ENCODE data around the gene SHANK1.

The SHANK1 gene

DNA sequence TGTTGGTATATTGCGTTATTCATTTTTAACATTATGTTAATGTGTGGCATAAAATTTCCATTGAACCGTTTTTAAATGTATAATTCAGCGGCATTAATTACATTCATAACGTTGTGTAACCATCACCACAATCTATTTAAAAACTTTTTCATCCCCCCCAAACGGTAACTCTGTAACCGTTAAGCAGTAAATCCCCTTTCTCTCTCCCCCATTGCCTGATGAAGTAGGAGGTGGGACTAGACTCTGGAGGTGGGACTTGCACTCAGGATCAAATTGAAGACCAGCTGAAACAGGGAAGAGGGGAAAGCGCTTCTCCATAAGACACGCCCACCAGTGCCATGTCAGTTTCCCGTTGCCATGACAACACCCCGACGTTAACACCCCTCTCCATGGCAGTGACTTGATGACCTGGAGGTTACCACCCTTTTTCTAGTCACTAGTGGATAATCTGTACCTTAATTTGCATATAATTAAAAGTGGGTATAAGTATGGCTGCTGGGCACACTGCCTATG, 20.4 kb upstream of the SHANK1 start:
- H3K4me3 ChIP-seq (ENCODE audit: low read depth, low read length), result no peak overlapping the region
- TF ChIP-seq REPIN1 (tag by site-specific recombination; IDR thresholded peaks at IDR 0.05; ENCODE audit: low read depth) (no peak), ZNF37A (tag by site-specific recombination; IDR thresholded peaks at IDR 0.05) (no peak), ZNF677 (tag by site-specific recombination; IDR thresholded peaks at IDR 0.05) (no peak), ZNF175 (tag by site-specific recombination; IDR thresholded peaks at IDR 0.05) (no peak), ZNF133 (tag by site-specific recombination; IDR thresholded peaks at IDR 0.05) (no peak), ZBTB48 (tag by site-specific recombination; IDR thresholded peaks at IDR 0.05) (no peak), ZNF394 (tag by site-specific recombination; IDR thresholded peaks at IDR 0.05; ENCODE audit: borderline replicate concordance) (no peak), ZSCAN30 (tag by site-specific recombination; IDR thresholded peaks at IDR 0.05) (no peak)
- TF ChIP-seq, protein P1, sequence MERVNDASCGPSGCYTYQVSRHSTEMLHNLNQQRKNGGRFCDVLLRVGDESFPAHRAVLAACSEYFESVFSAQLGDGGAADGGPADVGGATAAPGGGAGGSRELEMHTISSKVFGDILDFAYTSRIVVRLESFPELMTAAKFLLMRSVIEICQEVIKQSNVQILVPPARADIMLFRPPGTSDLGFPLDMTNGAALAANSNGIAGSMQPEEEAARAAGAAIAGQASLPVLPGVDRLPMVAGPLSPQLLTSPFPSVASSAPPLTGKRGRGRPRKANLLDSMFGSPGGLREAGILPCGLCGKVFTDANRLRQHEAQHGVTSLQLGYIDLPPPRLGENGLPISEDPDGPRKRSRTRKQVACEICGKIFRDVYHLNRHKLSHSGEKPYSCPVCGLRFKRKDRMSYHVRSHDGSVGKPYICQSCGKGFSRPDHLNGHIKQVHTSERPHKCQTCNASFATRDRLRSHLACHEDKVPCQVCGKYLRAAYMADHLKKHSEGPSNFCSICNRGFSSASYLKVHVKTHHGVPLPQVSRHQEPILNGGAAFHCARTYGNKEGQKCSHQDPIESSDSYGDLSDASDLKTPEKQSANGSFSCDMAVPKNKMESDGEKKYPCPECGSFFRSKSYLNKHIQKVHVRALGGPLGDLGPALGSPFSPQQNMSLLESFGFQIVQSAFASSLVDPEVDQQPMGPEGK (tag by site-specific recombination; IDR thresholded peaks at IDR 0.05), result no peak
- TF ChIP-seq, protein P2, sequence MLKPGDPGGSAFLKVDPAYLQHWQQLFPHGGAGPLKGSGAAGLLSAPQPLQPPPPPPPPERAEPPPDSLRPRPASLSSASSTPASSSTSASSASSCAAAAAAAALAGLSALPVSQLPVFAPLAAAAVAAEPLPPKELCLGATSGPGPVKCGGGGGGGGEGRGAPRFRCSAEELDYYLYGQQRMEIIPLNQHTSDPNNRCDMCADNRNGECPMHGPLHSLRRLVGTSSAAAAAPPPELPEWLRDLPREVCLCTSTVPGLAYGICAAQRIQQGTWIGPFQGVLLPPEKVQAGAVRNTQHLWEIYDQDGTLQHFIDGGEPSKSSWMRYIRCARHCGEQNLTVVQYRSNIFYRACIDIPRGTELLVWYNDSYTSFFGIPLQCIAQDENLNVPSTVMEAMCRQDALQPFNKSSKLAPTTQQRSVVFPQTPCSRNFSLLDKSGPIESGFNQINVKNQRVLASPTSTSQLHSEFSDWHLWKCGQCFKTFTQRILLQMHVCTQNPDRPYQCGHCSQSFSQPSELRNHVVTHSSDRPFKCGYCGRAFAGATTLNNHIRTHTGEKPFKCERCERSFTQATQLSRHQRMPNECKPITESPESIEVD (tag by site-specific recombination; IDR thresholded peaks at IDR 0.05), result no peak
- ChIA-PET POLR2A (interaction anchor here (0.5 kb wide), 1 partner anchor 1389 kb away, joined by 3 read pairs; no protein-coding TSS in a partner anchor), CTCF (interaction anchor here (0.6 to 1.6 kb wide), 2 partner anchors 15 to 194 kb away, joined by 3 to 6 read pairs; no protein-coding TSS in a partner anchor)
- no peaks in the 10 kb centered on the region for H3K4me1 ChIP-seq (ENCODE audit: control insufficient read depth, insufficient read depth, low read length)
- H3K9me3 ChIP-seq (ENCODE audit: control insufficient read depth, insufficient read depth, low read depth, low read length), result no peaks in the 10 kb centered on the region
- no peaks in the 10 kb centered on the region for H3K36me3 ChIP-seq (ENCODE audit: control insufficient read depth in 2 of 2, insufficient read depth in 1 of 2, low read length in 2 of 2)
- H3K27ac ChIP-seq (ENCODE audit: extremely low read depth, low read depth, low read length), result no peak overlapping the region

DNA sequence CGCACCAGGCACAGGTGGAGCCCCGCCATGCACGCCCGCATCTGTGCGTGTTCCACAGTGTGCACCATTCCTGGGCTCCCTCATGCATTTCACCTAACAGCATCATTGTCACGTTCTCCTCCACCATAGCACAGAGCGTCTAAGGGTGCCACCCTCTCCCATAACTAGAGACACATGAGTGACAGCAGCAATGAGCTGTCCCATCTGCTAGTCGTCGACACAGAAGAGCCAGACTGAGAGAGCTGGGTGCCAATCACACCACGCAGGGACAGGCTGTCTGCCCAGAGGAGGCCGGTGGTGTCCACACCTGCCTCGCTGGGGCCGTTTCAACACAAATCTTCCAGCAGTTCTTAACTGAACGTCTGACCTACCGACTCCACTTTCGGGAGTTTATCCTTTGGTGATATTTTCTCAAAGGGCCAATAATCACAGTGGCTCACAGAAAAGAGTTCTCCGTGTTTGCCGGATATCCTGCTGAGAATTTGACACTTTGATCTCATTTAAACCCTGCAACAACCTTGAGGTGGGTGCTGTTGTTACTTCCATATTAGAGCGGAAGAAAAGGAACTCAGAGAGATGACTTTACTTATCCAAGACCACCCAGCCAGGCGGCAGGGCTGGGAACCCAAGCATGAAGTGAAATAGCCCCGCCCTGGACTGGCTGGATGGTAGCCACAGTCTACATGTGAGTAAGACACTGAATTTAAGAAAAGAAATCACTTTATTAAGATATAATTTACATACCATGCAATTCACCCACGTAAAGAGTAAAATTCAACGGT, 19.7 kb upstream of the SHANK1 start:
- no peaks in the 10 kb centered on the region for H3K4me1 ChIP-seq (ENCODE audit: control insufficient read depth, insufficient read depth, low read length)
- H3K9me3 ChIP-seq (ENCODE audit: control insufficient read depth, insufficient read depth, low read depth, low read length), result no peaks in the 10 kb centered on the region
- no peak overlapping the region for H3K27ac ChIP-seq (ENCODE audit: extremely low read depth, low read depth, low read length)
- ChIA-PET POLR2A (interaction anchor here (0.5 kb wide), 1 partner anchor 1390 kb away, joined by 3 read pairs; no protein-coding TSS in a partner anchor), CTCF (interaction anchor here (0.7 to 1.6 kb wide), 2 partner anchors 15 to 40 kb away, joined by 4 to 6 read pairs; no protein-coding TSS in a partner anchor)
- H3K4me3 ChIP-seq (ENCODE audit: low read depth, low read length), result no peak overlapping the region
- no peaks in the 10 kb centered on the region for H3K36me3 ChIP-seq (ENCODE audit: control insufficient read depth in 2 of 2, insufficient read depth in 1 of 2, low read length in 2 of 2)
- no peak for TF ChIP-seq ZNF146 (tag by site-specific recombination; IDR thresholded peaks at IDR 0.05)
- no peak for TF ChIP-seq ZIC2 (tag by site-specific recombination; IDR thresholded peaks at IDR 0.05)
- TF ChIP-seq WT1 (tag by site-specific recombination; IDR thresholded peaks at IDR 0.05), result no peak
- TF ChIP-seq ZFP41 (tag by site-specific recombination; IDR thresholded peaks at IDR 0.05; ENCODE audit: borderline replicate concordance), result no peak
- no peak for TF ChIP-seq ZBTB48 (tag by site-specific recombination; IDR thresholded peaks at IDR 0.05)
- TF ChIP-seq ZNF560 (tag by site-specific recombination; IDR thresholded peaks at IDR 0.05; ENCODE audit: borderline replicate concordance), result no peak
- no peak for TF ChIP-seq IKZF3 (tag by site-specific recombination; IDR thresholded peaks at IDR 0.05)
- TF ChIP-seq, protein P3, sequence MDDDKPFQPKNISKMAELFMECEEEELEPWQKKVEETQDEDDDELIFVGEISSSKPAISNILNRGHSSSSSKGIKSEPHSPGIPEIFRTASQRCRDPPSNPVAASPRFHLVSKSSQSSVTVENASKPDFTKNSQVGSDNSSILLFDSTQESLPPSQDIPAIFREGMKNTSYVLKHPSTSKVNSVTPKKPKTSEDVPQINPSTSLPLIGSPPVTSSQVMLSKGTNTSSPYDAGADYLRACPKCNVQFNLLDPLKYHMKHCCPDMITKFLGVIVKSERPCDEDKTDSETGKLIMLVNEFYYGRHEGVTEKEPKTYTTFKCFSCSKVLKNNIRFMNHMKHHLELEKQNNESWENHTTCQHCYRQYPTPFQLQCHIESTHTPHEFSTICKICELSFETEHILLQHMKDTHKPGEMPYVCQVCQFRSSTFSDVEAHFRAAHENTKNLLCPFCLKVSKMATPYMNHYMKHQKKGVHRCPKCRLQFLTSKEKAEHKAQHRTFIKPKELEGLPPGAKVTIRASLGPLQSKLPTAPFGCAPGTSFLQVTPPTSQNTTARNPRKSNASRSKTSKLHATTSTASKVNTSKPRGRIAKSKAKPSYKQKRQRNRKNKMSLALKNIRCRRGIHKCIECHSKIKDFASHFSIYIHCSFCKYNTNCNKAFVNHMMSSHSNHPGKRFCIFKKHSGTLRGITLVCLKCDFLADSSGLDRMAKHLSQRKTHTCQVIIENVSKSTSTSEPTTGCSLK (tag by site-specific recombination; IDR thresholded peaks at IDR 0.05), result no peak
- TF ChIP-seq ZNF600 (tag by site-specific recombination; IDR thresholded peaks at IDR 0.05), result no peak
- no peak for TF ChIP-seq ZSCAN16 (tag by site-specific recombination; IDR thresholded peaks at IDR 0.05)
- TF ChIP-seq ZNF132 (tag by site-specific recombination; IDR thresholded peaks at IDR 0.05; ENCODE audit: borderline replicate concordance), result no peak
- TF ChIP-seq, protein P4, sequence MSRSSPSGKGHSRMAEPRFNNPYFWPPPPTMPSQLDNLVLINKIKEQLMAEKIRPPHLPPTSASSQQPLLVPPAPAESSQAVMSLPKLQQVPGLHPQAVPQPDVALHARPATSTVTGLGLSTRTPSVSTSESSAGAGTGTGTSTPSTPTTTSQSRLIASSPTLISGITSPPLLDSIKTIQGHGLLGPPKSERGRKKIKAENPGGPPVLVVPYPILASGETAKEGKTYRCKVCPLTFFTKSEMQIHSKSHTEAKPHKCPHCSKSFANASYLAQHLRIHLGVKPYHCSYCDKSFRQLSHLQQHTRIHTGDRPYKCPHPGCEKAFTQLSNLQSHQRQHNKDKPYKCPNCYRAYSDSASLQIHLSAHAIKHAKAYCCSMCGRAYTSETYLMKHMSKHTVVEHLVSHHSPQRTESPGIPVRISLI (tag by site-specific recombination; IDR thresholded peaks at IDR 0.05), result no peak
- no peak for TF ChIP-seq ZNF610 (tag by site-specific recombination; IDR thresholded peaks at IDR 0.05; ENCODE audit: borderline replicate concordance)
- no peak for TF ChIP-seq ZNF747 (tag by site-specific recombination; IDR thresholded peaks at IDR 0.05)
- no peak for TF ChIP-seq ZNF561 (tag by site-specific recombination; IDR thresholded peaks at IDR 0.05; ENCODE audit: borderline replicate concordance)
- no peak for TF ChIP-seq ZNF549 (tag by site-specific recombination; IDR thresholded peaks at IDR 0.05)
- no peak for TF ChIP-seq KLF8 (tag by site-specific recombination; IDR thresholded peaks at IDR 0.05)
